Hepatocyte (in vitro differentiated cells): ENCODE results near the gene CTNND2.

Experiments used
- CTCF ChIP-seq: fragments of 200-600 bp; sonication (generic); IDR thresholded peaks from 2 replicates; pipeline ENCODE4 v1.5.1; 2016; ENCODE audit warnings: antibody characterized with exemption, mild to moderate bottlenecking; ENCODE audit not compliant: poor library complexity
- EZH2phosphoT487 ChIP-seq: fragments of 200-600 bp; sonication (generic); IDR thresholded peaks from one replicate; pipeline ENCODE4 v1.6.1; 2018; ENCODE audit warnings: antibody characterized with exemption, mild to moderate bottlenecking, low read depth, moderate library complexity; ENCODE audit not compliant: unreplicated experiment, severe bottlenecking

GRCh38 chr5:11588803-11589202 lies 315.4 kb downstream of the CTNND2 start:
- TF ChIP-seq CTCF, result no peak
- no peak for TF ChIP-seq EZH2phosphoT487
